Left lung (tissue), 10 donors: Measurements from ENCODE around the gene MAST2. TPM values are rescaled to one million over a fixed set of nuclear protein-coding genes. Genes with fewer than 3 reads are reported as not detected.

Experiments used
- ATAC-seq: fragments of 200-7000 bp; cut with Tn5 transposase; one replicate; pipeline ENCODE4 v1.9.1; 2020; ENCODE audit warnings: moderate library complexity
- DNase-seq, 4 donors: peaks; one replicate each; pipeline ENCODE4 v3.0.0-alpha.2; 2013 to 2020
- H3K27ac ChIP-seq, 2 donors: fragments of 200-600 bp; sonication (generic) in 1 of 2; one replicate each; pipeline versions ENCODE4 v1.5.0 to v1.8.0; 2020 to 2021
- H3K27me3 ChIP-seq, 2 donors: fragments of 200-600 bp; sonication (generic) in 1 of 2; one replicate each; pipeline versions ENCODE4 v1.5.0 to v1.8.0; 2020 to 2021
- H3K36me3 ChIP-seq, 2 donors: fragments of 200-600 bp; sonication (generic) in 1 of 2; one replicate each; pipeline versions ENCODE4 v1.5.0 to v1.8.0; 2020 to 2021
- H3K4me1 ChIP-seq, 2 donors: fragments of 200-600 bp; one replicate each; pipeline ENCODE4 v1.8.0; 2021
- H3K4me3 ChIP-seq, 2 donors: fragments of 200-600 bp; sonication (generic) in 1 of 2; one replicate each; pipeline versions ENCODE4 v1.5.0 to v1.8.0; 2020 to 2021; ENCODE audit warnings: mild to moderate bottlenecking in 1 of 2
- H3K9me3 ChIP-seq, 2 donors: fragments of 200-600 bp; sonication (generic) in 1 of 2; one replicate each; pipeline versions ENCODE4 v1.5.0 to v1.8.0; 2020 to 2021
- intact Hi-C, 2 donors: fragments of 100-400 bp; cut with DNase I; formaldehyde crosslinking; loops; one replicate each; pipeline versions ENCODE4 v1.11.2 to v1.14.2; 2022
- polyA plus RNA-seq, 6 donors: library from polyadenylated mRNA; unstranded; fragments of 120-200 nt; gene quantifications; one replicate each; pipeline ENCODE4 v1.2.1, GENCODE V29; 2013; ENCODE audit not compliant: insufficient read length in 6 of 6
- total RNA-seq, 2 donors: library from RNA; stranded (reverse); fragmentation: NEBNext Ultra II Directional; extraction: Animal tissue kit (Norgen Biotek cat#: 25700); gene quantifications; one replicate each; pipeline ENCODE4 v1.2.1, GENCODE V29; 2021
- TF ChIP-seq, protein P1 (sequence below), 2 donors: fragments of 200-600 bp; sonication (generic) in 1 of 2; IDR thresholded peaks; one replicate each; pipeline versions ENCODE4 v1.5.0 to v1.8.0; 2021; ENCODE audit warnings: antibody characterized with exemption in 2 of 2
- donor health status: DM: no; HTN: yes; CAD: no.
- donor health status: DM: no; HTN: no; CAD: no.

MAST2 gene
- total and polyA plus RNA-seq, 8 donors = 27.3 to 74.4 (median 64.9) TPM

DNA sequence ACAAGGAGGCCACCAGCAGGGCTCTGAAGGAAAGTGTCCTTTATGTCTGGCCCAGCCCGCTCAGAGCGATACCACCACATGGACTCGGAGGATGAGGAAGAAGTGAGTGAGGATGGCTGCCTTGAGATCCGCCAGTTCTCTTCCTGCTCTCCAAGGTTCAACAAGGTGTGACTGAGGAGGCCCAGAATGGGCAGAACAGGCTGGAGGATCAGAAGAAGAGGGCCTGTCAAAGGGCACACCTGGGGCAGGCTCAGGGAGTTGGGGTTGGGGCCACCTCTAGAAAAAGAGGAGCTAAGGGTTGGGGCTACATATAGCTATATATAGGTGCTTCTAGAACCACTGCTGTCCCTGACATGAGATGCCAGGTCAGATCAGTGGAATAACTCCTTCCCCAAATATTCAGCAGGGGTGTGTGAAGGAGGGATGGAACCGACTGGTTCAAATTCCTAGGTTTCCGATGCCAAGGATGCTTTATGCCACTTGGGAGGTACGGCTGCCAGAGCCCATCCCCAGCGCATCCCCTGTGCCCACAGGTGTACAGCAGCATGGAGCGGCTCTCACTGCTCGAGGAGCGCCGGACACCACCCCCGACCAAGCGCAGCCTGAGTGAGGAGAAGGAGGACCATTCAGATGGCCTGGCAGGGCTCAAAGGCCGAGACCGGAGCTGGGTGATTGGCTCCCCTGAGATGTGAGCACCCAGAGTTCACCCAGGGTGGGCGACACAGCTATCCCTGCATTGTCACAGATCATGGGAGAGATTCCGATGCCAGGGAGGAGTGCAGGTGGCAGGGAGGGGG, 226.9 kb downstream of the MAST2 start:
- H3K36me3 ChIP-seq = peaks cover 0 to 79% of the 10 kb centered on the region in 2 donors
- H3K9me3 ChIP-seq = no peaks in the 10 kb centered on the region
- no peaks in the 10 kb centered on the region for H3K27me3 ChIP-seq
- ATAC-seq = no peak
- H3K4me1 ChIP-seq = no peaks in the 10 kb centered on the region
- TF ChIP-seq, protein P1, sequence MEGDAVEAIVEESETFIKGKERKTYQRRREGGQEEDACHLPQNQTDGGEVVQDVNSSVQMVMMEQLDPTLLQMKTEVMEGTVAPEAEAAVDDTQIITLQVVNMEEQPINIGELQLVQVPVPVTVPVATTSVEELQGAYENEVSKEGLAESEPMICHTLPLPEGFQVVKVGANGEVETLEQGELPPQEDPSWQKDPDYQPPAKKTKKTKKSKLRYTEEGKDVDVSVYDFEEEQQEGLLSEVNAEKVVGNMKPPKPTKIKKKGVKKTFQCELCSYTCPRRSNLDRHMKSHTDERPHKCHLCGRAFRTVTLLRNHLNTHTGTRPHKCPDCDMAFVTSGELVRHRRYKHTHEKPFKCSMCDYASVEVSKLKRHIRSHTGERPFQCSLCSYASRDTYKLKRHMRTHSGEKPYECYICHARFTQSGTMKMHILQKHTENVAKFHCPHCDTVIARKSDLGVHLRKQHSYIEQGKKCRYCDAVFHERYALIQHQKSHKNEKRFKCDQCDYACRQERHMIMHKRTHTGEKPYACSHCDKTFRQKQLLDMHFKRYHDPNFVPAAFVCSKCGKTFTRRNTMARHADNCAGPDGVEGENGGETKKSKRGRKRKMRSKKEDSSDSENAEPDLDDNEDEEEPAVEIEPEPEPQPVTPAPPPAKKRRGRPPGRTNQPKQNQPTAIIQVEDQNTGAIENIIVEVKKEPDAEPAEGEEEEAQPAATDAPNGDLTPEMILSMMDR (IDR thresholded peaks at IDR 0.05) = no peak
- intact Hi-C loops = no loop called here
- no peak overlapping the region for H3K27ac ChIP-seq
- DNase-seq = no peak
- H3K4me3 ChIP-seq = no peak overlapping the region

DNA sequence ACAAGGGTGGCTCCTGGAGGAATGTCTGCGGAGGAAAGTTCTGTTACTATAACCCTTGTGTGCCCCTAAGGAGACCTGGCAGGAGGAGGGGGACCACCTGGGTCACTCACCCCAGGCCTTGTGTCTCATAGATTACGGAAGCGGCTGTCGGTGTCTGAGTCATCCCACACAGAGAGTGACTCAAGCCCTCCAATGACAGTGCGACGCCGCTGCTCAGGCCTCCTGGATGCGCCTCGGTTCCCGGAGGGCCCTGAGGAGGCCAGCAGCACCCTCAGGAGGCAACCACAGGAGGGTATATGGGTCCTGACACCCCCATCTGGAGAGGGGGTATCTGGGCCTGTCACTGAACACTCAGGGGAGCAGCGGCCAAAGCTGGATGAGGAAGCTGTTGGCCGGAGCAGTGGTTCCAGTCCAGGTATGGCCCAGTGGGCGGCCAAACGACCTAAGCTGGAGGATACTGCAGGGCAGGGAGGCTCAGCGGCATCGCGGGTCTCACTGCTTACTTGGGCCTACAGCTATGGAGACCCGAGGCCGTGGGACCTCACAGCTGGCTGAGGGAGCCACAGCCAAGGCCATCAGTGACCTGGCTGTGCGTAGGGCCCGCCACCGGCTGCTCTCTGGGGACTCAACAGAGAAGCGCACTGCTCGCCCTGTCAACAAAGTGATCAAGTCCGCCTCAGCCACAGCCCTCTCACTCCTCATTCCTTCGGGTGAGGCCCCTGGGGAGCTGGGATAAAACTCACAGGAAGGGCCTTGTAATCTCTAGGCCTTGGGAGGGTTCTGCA, 227.7 kb downstream of the MAST2 start:
- TF ChIP-seq, protein P1 (IDR thresholded peaks at IDR 0.05) = no peak
- DNase-seq = peak in 1 of 4 donors; percentile 68
- Histone ChIP-seq H3K27me3 (no peaks in the 10 kb centered on the region), H3K4me3 (no peak overlapping the region), H3K36me3 (peaks cover 0 to 74% of the 10 kb centered on the region in 2 donors), H3K4me1 (no peaks in the 10 kb centered on the region), H3K9me3 (no peaks in the 10 kb centered on the region), H3K27ac (no peak overlapping the region)
- peak; percentile 9 for ATAC-seq
- intact Hi-C loops = no loop called here

DNA sequence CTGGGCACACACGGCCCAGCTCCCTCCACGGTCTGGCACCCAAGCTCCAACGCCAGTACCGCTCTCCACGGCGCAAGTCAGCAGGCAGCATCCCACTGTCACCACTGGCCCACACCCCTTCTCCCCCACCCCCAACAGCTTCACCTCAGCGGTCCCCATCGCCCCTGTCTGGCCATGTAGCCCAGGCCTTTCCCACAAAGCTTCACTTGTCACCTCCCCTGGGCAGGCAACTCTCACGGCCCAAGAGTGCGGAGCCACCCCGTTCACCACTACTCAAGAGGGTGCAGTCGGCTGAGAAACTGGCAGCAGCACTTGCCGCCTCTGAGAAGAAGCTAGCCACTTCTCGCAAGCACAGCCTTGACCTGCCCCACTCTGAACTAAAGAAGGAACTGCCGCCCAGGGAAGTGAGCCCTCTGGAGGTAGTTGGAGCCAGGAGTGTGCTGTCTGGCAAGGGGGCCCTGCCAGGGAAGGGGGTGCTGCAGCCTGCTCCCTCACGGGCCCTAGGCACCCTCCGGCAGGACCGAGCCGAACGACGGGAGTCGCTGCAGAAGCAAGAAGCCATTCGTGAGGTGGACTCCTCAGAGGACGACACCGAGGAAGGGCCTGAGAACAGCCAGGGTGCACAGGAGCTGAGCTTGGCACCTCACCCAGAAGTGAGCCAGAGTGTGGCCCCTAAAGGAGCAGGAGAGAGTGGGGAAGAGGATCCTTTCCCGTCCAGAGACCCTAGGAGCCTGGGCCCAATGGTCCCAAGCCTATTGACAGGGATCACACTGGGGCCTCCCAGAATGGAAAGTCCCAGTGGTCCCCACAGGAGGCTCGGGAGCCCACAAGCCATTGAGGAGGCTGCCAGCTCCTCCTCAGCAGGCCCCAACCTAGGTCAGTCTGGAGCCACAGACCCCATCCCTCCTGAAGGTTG, 231.4 kb downstream of the MAST2 start:
- intact Hi-C loops = loop anchor here in 1 of 2 donors (5.0 kb wide), 1 partner anchor 187 kb away; no protein-coding TSS in a partner anchor
- H3K27me3 ChIP-seq = no peaks in the 10 kb centered on the region
- ATAC-seq = peak; percentile 17
- no peak overlapping the region for H3K27ac ChIP-seq
- H3K9me3 ChIP-seq = no peaks in the 10 kb centered on the region
- peak in 1 of 4 donors; percentile 74 for DNase-seq
- TF ChIP-seq, protein P1 (IDR thresholded peaks at IDR 0.05) = no peak
- peaks cover 0 to 25% of the 10 kb centered on the region in 2 donors for H3K4me1 ChIP-seq
- no peak overlapping the region for H3K4me3 ChIP-seq
- peaks cover 0 to 51% of the 10 kb centered on the region in 2 donors for H3K36me3 ChIP-seq

DNA sequence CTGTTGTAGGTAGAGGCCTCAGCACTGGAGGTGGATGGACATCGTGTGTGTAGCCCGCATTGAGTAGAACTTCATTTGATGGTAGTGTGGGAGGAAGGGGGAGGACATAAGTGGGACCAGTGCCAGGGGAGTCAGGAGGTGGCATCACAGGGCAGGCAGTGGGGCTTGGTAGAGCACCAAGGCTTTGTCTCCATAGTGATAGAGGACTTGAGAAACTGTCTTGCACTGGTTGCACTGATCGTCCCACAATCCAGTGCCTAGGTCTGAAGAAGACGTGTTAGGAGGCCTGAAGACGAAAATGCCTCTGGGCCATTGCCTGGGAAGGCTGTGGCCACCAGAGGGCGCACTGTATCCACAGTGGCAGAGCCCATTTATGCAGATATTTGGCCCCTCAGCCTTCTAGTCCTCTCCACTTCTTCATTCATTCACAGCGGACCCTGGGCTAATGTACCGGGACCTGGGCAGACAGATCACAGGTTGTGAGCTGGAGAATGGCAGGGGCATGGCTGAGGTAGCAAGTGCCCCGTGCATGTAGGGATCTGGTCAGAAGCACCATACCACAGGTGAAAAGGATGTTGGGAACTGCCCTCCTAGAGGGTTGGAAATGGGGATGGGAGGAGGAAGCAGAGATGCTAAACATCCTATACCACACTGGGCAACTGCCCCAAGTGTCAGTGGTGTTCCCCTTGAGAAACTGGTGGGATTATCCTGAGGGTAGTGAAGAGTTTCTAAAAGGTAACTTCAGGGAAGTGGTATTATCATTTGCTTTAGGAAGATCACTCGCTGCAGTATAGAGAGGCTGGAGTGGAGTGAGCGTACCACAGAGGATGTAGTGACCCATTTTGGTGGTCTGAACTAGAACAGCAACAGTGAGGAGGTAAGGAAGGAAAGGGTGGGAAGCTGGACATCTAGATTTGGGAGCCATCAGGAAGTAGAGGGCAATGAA, 233.8 kb downstream of the MAST2 start:
- no peak overlapping the region for H3K27ac ChIP-seq
- no peak overlapping the region for H3K4me3 ChIP-seq
- TF ChIP-seq, protein P1 (IDR thresholded peaks at IDR 0.05) = peak; percentile 95 to 97
- H3K36me3 ChIP-seq = peaks cover 0 to 36% of the 10 kb centered on the region in 2 donors
- H3K27me3 ChIP-seq = no peaks in the 10 kb centered on the region
- ATAC-seq = peak; percentile 92
- DNase-seq = peak; percentile 77 to 94 (median 86)
- H3K9me3 ChIP-seq = no peaks in the 10 kb centered on the region
- H3K4me1 ChIP-seq = peaks cover 0 to 28% of the 10 kb centered on the region in 2 donors
- intact Hi-C loops = loop anchor here in 1 of 2 donors (2.0 to 5.0 kb wide), 2 partner anchors 142 to 185 kb away; no protein-coding TSS in a partner anchor
